GM10847 (cell line): ENCODE data around the gene PMVK.
A peak's percentile ranks its signal among the peaks of the same experiment; 100 is the strongest.

Source experiments
- POLR2A ChIP-seq: IDR thresholded peaks from 2 replicates; pipeline ENCODE4 v1.6.1; 2011; ENCODE audit not compliant: insufficient read length; ENCODE audit errors: extremely low read depth

Gene PMVK

DNA sequence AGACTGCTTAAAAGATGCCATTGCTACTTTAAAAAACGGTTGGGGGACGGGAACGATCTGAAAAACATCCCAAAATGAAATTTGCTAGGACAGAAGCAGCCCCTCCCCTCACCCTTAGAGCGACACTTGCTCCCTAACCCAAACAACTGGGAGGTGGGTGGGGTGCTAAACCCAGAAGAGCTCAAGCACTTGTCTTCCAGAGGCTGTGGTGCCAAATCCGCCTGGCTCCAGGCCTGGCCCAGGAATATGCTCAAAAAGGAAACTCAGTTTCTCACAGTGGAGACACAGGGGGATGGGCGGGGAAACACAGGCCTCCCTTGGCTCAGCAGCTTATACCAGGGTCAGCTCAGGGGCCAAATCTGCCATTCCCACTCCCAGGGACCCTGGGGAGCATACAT, 20.0 kb upstream of the PMVK start:
- TF ChIP-seq POLR2A, result no peak

DNA sequence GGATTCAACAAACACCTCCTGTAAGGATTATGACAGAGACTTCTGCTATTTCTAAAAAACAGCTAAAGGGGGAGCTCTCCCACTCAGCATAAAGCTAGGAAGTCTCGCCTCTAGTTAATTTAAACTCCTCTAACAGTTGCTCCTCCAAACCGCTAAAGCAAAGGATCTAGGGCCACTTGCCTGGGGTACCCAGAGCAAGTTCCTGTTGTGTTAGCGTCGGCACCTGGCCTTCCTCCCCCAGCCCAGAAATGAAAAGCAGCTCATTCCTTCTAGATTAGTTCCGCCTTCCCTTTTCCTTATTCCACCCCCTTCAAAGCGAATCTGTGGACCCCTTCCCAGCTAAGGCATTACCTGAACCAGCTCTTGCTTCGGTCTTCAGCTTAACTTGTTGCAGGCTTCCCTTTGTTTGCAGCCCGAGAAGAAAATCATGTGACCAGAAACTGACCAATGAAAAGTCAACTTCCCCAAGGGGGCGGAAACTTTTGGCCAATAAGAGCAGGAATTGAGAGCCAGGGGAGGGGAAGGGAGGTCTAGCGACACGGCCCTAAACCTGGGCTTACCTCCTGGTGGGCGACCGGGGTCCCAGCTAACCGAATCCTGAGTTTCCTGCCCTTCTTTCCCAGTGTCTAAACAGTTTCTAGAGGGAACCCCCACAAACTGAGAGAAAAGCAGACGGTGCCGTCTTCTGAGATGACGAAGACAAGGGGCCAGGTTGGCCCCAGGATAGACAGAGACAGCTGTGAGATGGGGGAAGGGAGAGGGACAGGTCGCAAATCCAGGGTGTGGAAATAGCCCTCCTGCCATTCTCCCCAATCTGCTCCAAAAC, 19.4 kb upstream of the PMVK start, which contains the start of gene PBXIP1:
Gene PBXIP1, minus strand, starts transcription at position 382 of the 826 bp plus-strand sequence. CDS start 2,378 bp downstream, outside the sequence.
- TF ChIP-seq POLR2A, result peak; percentile 9

DNA sequence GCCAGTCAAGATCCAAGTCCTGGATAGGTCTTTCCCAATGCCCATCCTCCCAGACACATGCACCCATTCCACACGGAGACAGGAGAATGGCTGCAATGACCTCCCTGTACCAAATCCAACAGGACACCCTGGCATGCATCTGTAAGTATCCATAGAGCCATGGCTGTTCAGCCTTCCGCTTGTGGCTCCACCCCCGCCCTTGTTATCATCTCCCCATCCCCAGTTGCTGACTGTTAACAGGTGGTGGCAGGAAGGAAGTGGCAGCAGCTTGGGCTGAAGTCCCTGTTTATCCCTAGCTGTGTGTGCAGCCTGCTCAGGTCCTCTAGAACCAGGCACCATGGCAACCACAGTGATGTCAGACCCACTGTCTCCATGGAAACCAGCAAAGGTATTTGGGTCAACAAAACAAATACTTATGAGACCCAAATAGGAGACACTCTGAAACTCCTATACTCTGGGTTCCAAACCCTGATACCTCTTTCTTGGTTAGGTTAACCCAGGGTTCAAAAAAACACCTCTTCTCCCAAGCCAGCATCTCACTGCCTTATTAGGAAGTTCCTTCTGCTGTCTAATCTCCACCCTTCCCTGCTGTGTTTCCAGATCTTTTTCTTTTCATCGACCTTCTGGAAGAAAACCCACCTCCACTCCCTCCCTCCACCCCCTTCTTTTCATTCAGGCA, 18.7 kb upstream of the PMVK start:
- TF ChIP-seq POLR2A, result peak; percentile 14

DNA sequence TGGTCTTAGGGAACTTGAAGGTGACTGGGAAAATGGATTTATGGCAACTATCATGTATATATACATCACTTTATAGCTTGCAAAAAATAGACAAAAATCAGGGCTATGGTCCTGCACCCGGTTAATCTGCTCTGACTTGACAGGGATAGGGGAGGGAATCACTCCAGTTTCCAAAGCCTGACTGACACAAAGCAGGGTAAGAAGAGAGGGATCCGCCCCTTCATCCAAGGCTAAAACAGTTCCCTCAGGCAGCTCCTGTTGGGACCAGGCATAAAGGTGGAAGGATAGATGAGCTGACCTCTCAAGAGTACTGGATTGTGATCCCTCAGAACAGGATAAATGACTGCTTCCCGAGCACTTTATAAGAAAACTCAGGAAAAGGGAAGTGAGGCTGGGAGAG, 18.0 kb upstream of the PMVK start:
- TF ChIP-seq POLR2A, result no peak

GRCh38 chr1:154953611-154954038, 17.1 kb upstream of the PMVK start:
- TF ChIP-seq POLR2A, result no peak

DNA sequence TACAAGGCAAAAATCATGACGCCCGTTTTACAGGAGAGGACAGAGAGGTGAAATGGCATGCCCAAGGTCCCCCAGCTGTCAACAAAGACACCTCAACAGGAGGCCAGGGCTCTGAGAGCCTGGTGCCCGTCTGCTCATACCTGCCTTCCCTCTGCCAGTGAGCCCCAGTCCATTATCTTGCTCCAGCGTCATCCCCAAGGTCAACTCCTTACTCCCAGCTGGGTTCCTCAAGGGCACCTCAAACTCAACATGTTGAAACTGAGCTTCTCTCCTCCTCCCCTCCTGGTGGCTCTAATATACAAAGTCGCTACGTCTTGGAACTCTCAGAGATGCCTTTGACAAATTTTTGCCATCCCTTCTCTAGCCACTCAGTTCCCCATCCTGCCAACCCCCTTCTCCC, 16.1 kb upstream of the PMVK start:
- TF ChIP-seq POLR2A, result no peak

DNA sequence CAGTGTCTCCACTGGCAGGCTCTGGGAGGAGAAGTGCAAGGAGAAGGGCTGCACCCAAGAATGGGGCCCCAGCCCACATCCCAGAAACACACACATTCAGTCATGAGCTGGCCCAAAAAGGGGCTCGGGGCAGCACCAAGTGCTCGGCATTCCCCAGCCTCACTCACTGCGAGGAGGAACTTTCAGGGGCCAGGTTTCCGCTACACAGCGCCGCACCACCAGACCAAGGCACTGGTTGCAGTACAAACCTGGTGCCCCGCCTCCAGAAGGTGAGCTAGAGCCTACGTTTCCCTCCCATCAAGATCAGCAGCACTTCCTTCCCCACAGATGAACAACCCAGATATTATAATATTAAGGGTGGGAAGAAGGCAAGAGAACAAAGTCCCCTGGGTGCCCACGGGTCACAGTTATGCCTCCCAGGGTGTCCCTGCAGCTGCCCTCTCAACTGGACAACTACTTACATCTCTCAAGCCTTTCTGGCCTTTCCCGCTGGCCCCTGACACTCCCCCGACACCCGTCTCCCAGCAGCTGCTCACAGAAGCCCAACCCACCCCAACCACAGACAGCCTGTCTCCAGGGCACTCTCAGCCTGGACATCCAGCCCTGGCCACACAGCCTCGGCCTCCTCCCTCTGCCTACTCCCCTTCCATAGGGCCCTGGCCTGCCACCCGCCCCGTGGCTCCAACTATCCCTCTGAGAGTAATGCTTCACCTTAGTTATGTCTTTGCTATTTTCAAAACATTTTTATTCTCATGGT, 15.6 kb upstream of the PMVK start:
- TF ChIP-seq POLR2A, result no peak

DNA sequence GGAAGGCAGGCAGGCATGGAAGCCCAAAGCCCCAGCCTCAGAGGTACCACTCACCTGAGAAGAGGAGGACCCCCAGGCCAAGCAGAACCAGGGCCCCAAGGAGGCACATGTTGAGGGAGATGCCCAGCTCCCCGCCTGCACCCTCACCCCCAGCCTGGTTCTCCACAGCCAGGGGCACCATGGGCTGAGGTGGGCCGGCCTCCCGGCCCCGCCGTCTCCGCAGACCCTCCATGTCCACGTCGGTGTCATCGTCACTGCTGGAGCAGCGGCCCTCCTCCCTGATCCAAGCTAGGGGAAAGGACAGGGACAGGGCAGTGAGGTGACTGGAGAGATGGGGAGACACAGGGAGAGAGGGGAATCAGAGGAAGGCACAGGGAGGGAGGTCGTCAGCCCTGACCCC, 11.6 kb upstream of the PMVK start:
- TF ChIP-seq POLR2A, result no peak

DNA sequence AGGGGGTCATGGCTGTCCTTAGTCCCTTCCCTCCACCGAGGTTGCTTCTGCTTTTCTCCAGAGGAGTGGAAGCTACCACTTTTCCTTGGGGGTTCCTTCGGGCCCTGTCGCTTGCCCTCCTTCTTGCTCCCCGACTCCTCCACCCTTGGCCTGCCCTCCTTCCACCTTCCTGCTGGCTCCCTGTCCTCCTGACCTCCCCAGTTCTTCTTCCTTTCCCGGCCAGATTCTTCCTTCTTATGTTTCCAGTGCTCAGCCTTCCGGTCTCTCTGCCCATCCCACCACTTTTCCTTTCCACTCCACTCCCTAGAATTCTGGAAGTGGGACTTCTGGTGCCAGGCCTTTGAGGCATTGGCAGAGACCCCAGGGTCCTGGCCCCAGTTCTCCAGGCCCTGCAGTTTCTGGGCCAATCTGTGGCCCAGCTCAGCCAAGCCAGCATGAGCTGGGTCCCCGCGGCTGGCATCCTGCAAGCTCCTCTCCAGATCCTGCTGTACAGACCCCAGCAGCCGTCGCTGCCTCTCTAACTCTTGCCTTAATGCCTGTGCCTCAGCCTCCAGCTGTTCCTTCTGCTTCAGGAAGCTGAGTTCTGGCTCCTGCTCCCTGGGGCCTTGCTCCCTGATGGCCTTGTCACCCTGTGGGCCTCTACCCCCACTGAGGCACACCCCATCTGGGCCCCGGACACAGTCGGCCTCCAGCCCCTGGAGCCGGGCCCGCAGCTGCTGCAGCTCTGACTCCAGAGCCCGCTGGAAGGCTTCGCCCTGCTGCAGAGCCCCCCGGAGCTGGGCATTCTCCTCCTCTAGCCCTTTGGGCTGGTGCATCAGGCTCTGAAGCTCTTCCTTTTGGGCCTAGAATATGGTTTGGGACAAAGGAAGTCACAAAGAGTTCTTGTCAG, 9.7 kb upstream of the PMVK start:
- TF ChIP-seq POLR2A, result no peak

DNA sequence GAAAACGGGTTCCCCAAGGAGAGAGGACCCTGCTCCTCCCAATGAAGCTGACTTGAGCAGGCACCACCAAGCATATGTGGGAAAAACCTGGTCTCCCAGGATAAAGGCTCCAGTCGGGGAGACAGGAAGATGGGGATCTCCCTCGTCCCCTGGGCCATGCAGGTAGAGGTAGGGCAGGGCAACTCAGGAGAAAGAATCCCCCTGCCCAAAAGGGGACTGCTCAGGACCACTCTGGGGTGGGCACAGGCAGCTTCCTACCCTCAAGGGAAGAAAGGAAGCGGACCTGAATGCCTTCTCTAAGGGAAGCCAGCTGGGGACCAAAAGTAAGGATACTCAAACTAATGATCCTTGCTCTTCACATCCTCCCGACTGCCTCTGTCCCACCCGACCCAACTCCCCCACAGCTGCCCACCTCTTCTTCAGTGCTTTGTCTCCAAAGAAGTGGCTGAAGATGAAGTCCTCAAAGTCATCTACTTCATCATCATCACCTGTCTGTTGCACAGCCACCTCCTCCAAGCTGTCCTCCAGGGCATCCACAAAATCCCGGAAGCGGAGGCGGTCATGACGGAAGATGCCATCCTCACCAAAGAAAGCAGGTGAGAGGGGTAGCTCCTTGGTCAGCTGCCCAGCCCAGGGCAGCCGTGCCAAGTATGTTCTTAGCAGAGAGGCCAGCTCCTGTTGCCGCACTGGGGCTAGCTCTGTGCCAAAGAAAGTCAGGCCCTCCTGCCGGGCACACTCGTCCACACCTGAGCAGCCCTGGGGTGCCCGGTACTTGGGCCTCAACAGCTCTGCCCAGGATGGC, 8.8 kb upstream of the PMVK start:
- TF ChIP-seq POLR2A, result no peak

DNA sequence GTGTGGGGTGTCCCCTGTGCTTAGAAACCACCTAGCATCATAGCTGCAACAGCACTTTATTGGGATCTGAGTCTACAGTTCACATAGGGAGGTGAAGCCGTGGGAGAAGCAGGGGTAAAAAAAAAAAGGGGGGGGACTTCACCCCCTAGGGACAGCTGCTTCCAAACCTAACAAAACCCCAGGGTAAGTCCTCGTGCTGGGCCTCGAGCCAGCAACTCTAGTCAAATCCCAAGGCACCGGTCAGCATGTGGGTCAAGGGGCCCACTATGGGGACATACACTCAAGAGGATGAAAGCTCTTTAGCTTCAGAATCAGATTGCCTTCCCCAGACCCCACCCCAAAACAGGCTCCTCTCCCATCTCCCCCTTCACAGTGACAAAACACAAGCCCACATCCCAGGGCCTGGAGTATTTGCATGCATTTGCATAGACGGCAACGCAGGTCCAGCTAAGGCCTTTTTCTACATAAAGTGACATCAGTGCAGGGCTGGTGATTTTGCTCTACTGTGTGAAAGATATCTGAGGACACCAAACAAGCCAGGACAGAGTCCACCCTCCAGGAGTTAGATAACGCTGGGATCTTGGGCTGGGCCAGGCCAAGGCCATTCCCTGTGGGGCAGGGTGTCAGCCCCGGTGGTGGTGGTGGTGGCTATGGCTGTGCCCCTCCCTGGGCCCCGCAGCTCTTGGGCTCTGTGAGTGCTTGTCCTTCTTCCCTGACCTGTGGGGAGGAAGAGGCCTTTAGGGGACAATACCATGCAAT, 8.1 kb upstream of the PMVK start:
- TF ChIP-seq POLR2A, result no peak

DNA sequence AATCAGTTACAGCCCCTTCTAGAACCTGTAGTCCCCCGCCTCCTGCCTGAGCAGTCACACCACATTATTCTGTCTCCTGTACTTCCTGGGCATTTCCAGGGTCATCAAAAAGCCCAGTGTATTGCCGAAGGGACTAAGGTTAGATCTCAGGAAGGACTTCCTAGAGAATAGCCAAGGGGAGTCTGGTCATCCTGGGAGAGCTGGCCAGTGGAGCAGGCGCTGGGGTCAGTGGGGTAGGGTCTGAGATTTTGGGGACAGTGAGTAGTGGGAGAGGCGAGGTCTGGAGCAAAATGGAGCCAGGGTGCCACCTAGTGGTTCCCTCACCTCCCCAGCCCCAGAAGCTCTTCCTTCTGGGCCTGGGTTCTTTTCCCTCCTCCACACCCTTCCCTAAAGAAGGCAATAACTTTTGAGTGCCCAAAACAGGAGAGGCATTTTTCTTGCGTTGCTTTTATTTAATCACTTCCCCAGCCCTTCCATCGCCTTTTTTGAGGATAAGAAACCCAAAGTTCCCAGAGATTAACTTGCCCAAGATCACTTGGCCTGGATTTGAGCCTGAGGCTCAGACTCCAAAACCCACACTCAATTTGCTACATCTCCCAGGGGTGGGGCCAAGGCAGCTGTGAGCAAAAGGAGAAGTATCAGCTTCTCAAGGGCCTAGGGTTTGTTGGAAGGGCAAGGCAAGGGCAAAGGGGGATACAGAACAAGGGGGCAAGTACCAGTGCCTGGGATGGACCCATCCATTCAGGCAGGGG, 7.3 kb upstream of the PMVK start:
- TF ChIP-seq POLR2A, result no peak
